ENCODE data around the gene LAMTOR3.

- no peak for TF ChIP-seq POLR2A (IDR thresholded peaks at IDR 0.05; ENCODE audit: low read length)
- TF ChIP-seq GATA1 (IDR thresholded peaks at IDR 0.05; ENCODE audit: low read depth, low read length): no peak
Observed at GRCh38 chr4:99857307-99857706, 36.9 kb downstream of the LAMTOR3 start.

All from erythroblast (primary cell).